DND-41 (cell line): ENCODE data around the gene CST9L.

Experiments
- CTCF ChIP-seq: IDR thresholded peaks from 2 replicates; pipeline ENCODE4 v1.5.1; 2012; ENCODE audit warnings: borderline replicate concordance, low read length, moderate library complexity, mild to moderate bottlenecking; ENCODE audit not compliant: poor library complexity, severe bottlenecking; ENCODE audit errors: extremely low read depth
- EZH2 ChIP-seq: IDR thresholded peaks from 3 replicates; pipeline ENCODE4 v1.6.1; 2012; ENCODE audit warnings: borderline replicate concordance, low read depth, mild to moderate bottlenecking, moderate library complexity, low read length, inconsistent platforms; ENCODE audit not compliant: severe bottlenecking

- no peak for TF ChIP-seq CTCF
- TF ChIP-seq EZH2 = no peak
Observed at GRCh38 chr20:23546435-23547144, 21.7 kb downstream of the CST9L start.
